ACHN (cell line): ENCODE measurements around the gene LRRC45.

ENCODE experiments used
- DNase-seq: peaks from one replicate; pipeline ENCODE4 v3.0.0-alpha.2; 2015
- in situ Hi-C: cut with HindIII; loops from 2 replicates; pipeline ENCODE4 v1.10.0; 2017; ENCODE audit warnings: low sequenced_read_pairs, low pct_ligation_motif_present, low pct_unique_long_range_greater_than_20kb

The LRRC45 gene

DNA sequence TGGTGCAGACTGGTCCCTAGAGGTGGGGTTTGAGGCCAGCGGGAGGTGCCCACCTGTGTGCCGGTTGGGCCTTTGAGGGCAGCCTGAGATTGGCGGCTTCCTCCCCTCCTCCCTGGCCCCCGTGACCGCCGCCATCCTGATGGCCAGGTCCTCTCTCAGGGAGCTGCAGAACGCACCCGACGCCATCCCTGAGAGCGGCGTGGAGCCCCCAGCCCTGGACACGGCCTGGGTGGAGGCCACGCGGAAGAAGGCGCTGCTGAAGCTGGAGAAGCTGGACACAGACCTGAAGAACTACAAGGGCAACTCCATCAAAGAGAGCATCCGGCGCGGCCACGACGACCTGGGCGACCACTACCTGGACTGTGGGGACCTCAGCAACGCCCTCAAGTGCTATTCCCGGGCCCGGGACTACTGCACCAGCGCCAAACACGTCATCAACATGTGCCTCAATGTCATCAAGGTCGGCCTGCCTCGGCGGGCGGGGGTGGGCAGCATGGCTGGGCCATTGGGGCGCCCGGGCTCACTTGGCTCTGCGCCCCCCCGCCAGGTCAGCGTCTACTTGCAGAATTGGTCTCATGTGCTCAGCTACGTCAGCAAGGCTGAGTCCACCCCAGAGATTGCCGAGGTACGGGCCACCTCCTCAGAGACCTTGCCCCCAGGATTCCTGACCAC lies 31.4 kb downstream of the LRRC45 start:
- DNase-seq, result no peak
- in situ Hi-C loops, result no loop called here

- no peak for DNase-seq
- in situ Hi-C loops, result no loop called here
Observed at GRCh38 chr17:82055023-82055964, 32.2 kb downstream of the LRRC45 start.

DNA sequence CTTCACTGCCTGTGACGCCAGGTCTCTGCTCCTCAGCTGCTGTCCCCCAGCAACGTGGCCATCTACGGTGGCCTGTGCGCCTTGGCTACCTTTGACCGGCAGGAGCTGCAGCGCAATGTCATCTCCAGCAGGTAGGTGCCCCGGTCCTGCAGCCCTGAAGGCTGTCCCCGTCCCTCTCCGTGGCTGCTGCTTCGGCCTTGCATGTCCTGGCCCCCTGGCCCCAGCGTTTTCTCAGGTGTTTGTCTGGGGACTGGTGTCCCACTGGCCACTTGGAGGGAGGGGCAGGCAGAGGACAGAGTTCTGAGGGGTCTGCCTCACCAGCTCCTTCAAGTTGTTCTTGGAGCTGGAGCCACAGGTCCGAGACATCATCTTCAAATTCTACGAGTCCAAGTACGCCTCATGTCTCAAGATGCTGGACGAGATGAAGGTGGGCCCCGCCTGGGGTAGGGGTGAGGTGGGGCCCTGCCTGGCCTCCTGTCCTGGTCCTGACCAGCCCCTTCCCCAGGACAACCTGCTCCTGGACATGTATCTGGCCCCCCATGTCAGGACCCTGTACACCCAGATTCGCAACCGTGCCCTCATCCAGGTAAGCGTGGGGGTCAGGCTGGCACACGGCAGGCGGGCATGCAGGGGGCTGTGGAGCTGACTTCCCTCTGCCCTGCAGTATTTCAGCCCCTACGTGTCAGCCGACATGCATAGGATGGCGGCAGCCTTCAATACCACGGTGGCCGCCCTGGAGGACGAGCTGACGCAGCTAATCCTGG lies 33.0 kb downstream of the LRRC45 start:
- in situ Hi-C loops, result no loop called here
- DNase-seq, result no peak

GRCh38 chr17:82056729-82057621 lies 33.9 kb downstream of the LRRC45 start:
- DNase-seq, result no peak
- in situ Hi-C loops, result no loop called here

DNA sequence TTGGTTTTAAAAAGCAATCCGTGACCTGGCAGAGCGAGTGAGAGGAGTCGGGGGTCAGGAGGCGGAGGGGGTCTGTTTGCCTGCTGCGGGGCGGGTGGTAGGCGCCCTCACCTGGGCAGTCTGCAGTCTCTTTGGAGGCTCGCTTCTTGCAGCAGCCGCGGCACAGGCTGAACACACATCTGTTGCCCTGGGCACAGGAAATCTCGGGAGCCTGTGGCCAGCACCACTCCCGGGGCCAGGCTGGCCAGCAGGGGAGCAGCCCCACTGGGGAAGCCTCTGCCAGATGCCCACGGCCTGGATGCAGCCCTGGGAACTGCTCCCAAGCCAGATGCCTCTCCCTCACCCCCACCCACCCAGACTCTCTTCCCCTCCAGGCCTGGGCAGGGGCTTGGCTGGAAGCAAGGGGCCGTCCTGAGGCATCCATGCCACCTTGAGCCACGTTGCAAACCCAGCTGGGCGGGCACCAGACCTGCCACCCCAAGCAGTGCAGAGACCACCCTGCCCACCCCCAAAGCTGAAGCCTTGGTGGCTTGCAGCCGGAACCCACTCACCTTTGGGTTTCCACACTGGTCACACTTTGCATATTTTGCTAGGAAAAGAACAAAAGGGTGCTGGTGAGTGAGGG lies 35.2 kb downstream of the LRRC45 start:
- in situ Hi-C loops, result no loop called here
- DNase-seq, result no peak

DNA sequence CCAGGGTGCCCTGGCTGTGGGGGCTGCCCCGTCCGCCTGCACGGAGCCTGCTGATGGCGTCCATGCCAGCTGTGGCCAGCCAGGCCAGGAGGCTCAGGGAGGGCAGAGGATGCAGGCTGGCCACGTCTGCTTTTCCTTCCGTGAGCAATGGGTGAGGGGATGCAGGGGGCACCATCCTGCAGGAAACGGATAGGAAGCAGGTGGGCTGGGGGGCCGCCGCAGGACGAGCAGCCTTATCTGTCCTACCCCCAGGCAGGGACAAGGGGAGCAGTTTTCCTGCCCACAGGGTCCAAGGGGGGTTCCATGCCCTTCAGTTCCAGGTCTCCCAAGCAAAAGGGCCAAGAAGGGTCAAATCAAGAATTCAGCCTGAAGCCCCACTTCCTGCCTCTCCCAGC lies 35.7 kb downstream of the LRRC45 start:
- in situ Hi-C loops, result no loop called here

DNA sequence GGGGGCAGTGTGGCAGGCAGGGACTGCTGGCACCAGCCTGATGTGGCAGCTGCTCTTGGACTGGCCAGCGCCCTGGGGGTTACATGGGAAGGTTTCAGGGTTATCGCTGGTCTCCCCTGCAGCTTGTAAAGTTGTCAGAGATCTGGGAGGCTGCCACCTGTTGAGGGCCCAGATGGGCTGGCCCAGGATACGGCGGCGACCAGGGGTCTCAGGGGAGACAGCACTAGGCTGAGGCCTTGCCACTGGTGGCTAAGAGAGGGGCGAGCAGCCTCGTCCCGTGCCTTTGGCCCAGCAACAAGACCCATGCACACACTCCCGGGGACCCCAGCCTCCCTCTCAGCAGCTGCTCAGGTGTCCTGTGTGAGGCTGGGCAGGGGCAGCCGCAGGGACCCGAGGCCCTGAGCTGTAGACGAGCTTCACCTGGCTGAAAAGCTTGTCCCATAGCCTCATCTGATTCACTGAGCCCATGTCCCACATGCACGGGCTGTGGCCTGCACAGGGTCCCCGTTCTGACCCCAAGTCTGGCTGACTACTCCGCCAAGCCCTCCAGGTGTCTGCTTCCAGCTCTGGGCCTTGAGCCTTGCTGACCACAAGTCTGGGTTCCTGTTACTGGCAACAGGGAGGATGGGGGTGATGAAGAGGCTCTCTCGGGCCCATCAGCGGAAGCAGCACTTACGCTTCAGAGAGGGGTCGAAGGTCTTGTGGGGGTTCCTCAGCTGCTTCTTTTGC lies 36.3 kb downstream of the LRRC45 start:
- no peak for DNase-seq
- in situ Hi-C loops, result no loop called here

More for the DNA sequence above, 35.7 kb downstream of the LRRC45 start:
- DNase-seq, result no peak

DNA sequence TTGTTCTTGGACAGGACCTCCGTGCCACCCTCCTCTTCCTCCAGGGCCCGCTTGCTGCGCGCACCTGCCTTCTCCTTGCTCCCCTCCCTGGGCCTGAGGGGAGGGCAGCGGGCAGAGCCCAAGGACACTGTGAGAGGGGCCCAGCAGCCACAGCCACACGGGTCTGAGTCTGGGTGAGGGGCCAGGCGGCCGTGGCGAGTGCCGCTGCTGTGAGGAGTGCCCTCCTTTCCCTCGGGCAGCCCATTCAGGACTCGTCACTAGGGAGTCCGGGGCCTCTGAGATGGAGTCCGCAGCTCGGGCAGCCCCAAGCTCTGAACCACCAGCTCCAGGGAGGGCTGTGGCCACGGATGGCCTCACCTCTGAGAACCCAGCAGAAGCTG lies 36.9 kb downstream of the LRRC45 start:
- DNase-seq, result no peak
- in situ Hi-C loops, result no loop called here

DNA sequence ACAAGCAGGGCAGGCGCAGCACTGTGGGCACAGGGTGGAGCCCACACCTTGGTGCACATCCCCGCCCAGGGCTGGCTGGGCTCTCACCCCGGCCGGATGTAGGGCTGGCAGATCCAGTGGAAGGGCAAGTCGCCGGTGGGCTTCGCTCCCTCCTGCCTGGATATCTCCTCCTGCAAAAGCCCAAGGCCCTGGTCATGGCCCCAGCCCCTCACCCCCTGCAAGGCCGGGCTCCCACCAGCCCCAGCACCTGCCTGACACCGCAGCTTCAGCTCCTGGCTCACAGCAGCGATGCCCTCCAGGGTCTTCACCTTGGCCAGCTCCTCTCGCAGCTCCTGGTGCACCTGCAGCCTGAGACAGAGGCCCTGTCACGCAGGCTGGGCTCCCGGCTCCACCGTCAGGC lies 37.5 kb downstream of the LRRC45 start:
- DNase-seq, result no peak
- in situ Hi-C loops, result no loop called here

DNA sequence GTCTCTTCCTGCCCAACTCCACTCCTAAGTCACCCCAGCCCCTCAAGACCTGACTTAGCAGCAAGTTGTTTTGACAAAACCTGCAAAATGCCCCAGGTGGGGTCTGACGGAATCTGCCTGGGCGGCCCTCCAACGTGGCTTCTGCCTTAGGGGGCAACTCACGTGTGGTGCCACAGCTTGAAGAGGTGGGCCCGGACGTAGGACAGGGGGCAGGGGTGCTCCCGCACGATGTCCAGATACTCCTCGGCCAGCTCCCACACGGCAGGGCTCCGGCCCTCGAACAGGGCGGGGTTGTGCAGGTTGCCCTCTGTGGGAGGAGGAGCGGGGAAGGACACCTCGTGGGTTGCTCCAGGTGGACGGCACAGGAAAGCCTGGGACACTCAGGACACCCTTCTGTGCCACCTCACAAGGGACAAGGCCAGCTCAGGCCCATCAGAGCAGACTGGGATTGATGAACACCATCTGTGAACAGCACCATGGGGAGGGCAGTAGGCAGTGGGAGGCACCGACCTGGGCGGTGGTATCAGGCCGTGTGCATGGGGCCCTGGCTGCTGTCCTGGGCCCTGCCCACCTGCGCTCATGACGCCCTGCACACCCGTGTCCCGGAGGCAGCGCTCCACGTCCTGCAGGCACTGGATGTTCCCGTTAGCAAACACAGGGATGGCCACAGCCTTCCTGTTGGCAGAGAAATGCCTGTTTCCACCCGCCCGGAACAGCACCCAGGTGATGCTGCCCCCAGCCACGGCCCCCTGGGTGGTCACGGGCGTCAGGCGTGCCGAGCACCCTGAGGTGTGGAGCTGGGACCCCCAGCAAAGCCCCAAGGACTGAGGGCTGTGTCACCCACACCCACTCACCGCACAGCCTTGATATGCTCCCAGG lies 38.2 kb downstream of the LRRC45 start:
- in situ Hi-C loops, result no loop called here
- DNase-seq, result no peak

GRCh38 chr17:82062076-82062983 lies 39.2 kb downstream of the LRRC45 start:
- DNase-seq, result no peak
- in situ Hi-C loops, result no loop called here

GRCh38 chr17:82062984-82063368 lies 39.9 kb downstream of the LRRC45 start:
- in situ Hi-C loops, result no loop called here
- DNase-seq, result no peak

GRCh38 chr17:82063424-82064415 lies 40.6 kb downstream of the LRRC45 start:
- in situ Hi-C loops, result no loop called here
- no peak for DNase-seq

DNA sequence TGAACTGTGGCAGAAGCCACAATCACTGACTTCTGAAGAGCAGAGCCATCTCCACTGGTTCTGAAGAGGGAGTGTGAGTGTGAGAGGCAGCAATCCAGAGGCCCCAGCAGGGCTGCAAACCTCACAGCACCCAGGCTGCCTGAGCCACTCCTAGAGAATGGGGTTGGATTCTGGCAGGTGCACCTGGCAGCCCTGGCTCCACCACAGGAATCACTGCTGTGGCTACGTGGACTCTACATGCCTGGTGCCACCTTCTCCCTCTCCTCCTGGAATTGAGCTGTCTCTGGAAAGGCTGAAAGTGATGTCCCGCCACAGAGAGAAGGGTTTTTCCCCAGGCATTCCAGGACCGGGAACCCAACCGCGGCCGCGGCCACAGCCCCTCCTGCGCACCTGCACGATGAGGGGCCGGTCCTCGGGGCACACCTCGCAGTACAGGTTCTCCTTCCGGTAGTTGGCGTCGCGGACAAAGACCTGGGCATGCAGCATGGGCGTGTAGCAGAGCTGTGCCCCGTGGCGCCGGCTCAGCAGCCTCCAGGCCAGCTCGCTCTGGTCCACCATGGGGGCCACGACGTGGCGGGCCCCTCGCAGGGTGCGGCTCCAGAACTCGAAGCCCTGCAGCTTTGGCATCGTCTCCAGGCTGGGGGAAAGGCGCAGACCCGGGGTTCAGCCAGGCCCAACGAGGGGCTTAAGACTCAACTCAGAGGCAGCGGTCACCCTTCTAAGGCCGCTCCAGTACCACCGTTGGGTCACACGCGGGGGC lies 41.5 kb downstream of the LRRC45 start:
- DNase-seq, result no peak
- in situ Hi-C loops, result no loop called here
